SK-N-SH treated with all-trans-retinoic acid at 6 μM for 48 hours (cell line): Measurements from ENCODE around the gene PPP4R4.

ENCODE experiments used
- ATAC-seq: fragments of 200-7000 bp; cut with Tn5 transposase; 3 replicates; pipeline ENCODE4 v1.9.1; 2020; ENCODE audit warnings: mild to moderate bottlenecking, moderate library complexity
- ARNTL ChIP-seq: fragments of 450-650 bp; formaldehyde crosslinking; IDR thresholded peaks from 2 replicates; pipeline ENCODE4 v1.5.0; 2020; ENCODE audit warnings: low read depth, mild to moderate bottlenecking, moderate library complexity, borderline replicate concordance
- BACH2 ChIP-seq: fragments of 250-450 bp; sonication (Bioruptor Pico); IDR thresholded peaks from 2 replicates; pipeline ENCODE4 v1.9.0; 2021; ENCODE audit warnings: mild to moderate bottlenecking, borderline replicate concordance
- ESRRG ChIP-seq: fragments of 250-450 bp; sonication (Bioruptor Pico); IDR thresholded peaks from 2 replicates; pipeline ENCODE4 v1.6.1; 2021; ENCODE audit warnings: mild to moderate bottlenecking
- GLIS3 ChIP-seq: fragments of 250-450 bp; sonication (Bioruptor Pico); IDR thresholded peaks from 2 replicates; pipeline ENCODE4 v1.5.0; 2020; ENCODE audit warnings: mild to moderate bottlenecking, moderate library complexity
- ISL1 ChIP-seq: fragments of 250-450 bp; sonication (Bioruptor Pico); IDR thresholded peaks from 2 replicates; pipeline ENCODE4 v2.1.2; 2022; ENCODE audit warnings: mild to moderate bottlenecking, moderate library complexity
- OSR1 ChIP-seq: fragments of 250-450 bp; sonication (Bioruptor Pico); IDR thresholded peaks from 2 replicates; pipeline ENCODE4 v1.8.0; 2022; ENCODE audit warnings: moderate library complexity, mild to moderate bottlenecking, inconsistent platforms
- PPARA ChIP-seq: fragments of 250-450 bp; sonication (Bioruptor Pico); IDR thresholded peaks from 2 replicates; pipeline ENCODE4 v1.5.0; 2020; ENCODE audit warnings: mild to moderate bottlenecking, borderline replicate concordance
- RARB ChIP-seq: fragments of 250-450 bp; sonication (Bioruptor Pico); IDR thresholded peaks from 2 replicates; pipeline ENCODE4 v1.8.0; 2021; ENCODE audit warnings: mild to moderate bottlenecking, moderate library complexity
- SNAI2 ChIP-seq: fragments of 250-450 bp; sonication (Bioruptor Pico); IDR thresholded peaks from 2 replicates; pipeline ENCODE4 v1.5.0; 2020; ENCODE audit warnings: mild to moderate bottlenecking, moderate library complexity
- TCF4 ChIP-seq: fragments of 250-450 bp; sonication (Bioruptor Pico); IDR thresholded peaks from 2 replicates; pipeline ENCODE4 v1.8.0; 2021; ENCODE audit warnings: mild to moderate bottlenecking, moderate library complexity, borderline replicate concordance
- TOX ChIP-seq: fragments of 250-450 bp; sonication (Bioruptor Pico); IDR thresholded peaks from 2 replicates; pipeline ENCODE4 v1.8.0; 2021; ENCODE audit warnings: mild to moderate bottlenecking, moderate library complexity, borderline replicate concordance
- ZFP3 ChIP-seq: fragments of 250-450 bp; sonication (Bioruptor Pico); IDR thresholded peaks from 2 replicates; pipeline ENCODE4 v1.5.0; 2020; ENCODE audit warnings: mild to moderate bottlenecking, moderate library complexity
- ZFP30 ChIP-seq: fragments of 450-650 bp; formaldehyde crosslinking; IDR thresholded peaks from 2 replicates; pipeline ENCODE4 v1.5.0; 2022; ENCODE audit warnings: mild to moderate bottlenecking, moderate library complexity
- ZNF70 ChIP-seq: fragments of 450-650 bp; formaldehyde crosslinking; IDR thresholded peaks from 2 replicates; pipeline ENCODE4 v1.5.0; 2020; ENCODE audit warnings: mild to moderate bottlenecking, moderate library complexity
- ZNF8 ChIP-seq: fragments of 450-650 bp; formaldehyde crosslinking; IDR thresholded peaks from 2 replicates; pipeline ENCODE4 v1.5.0; 2020; ENCODE audit warnings: mild to moderate bottlenecking, moderate library complexity
- TF ChIP-seq, protein P1 (sequence below): fragments of 250-450 bp; sonication (Bioruptor Pico); IDR thresholded peaks from 2 replicates; pipeline ENCODE4 v1.5.1; 2021; ENCODE audit warnings: mild to moderate bottlenecking, moderate library complexity
- TF ChIP-seq, protein P2 (sequence below): fragments of 250-450 bp; sonication (Bioruptor Pico); IDR thresholded peaks from 2 replicates; pipeline ENCODE4 v1.8.0; 2021; ENCODE audit warnings: low read depth, mild to moderate bottlenecking, moderate library complexity, borderline replicate concordance
- TF ChIP-seq, protein P3 (sequence below): fragments of 250-450 bp; sonication (Bioruptor Pico); IDR thresholded peaks from 2 replicates; pipeline ENCODE4 v1.5.0; 2020; ENCODE audit warnings: mild to moderate bottlenecking, moderate library complexity
- TF ChIP-seq, protein P4 (sequence below): fragments of 250-450 bp; sonication (Bioruptor Pico); IDR thresholded peaks from 2 replicates; pipeline ENCODE4 v1.8.0; 2020; ENCODE audit warnings: mild to moderate bottlenecking, moderate library complexity, borderline replicate concordance
- TF ChIP-seq, protein P5 (sequence below): fragments of 250-450 bp; sonication (Bioruptor Pico); IDR thresholded peaks from 2 replicates; pipeline ENCODE4 v1.5.1; 2020; ENCODE audit warnings: low read depth, mild to moderate bottlenecking, moderate library complexity

The PPP4R4 gene

DNA sequence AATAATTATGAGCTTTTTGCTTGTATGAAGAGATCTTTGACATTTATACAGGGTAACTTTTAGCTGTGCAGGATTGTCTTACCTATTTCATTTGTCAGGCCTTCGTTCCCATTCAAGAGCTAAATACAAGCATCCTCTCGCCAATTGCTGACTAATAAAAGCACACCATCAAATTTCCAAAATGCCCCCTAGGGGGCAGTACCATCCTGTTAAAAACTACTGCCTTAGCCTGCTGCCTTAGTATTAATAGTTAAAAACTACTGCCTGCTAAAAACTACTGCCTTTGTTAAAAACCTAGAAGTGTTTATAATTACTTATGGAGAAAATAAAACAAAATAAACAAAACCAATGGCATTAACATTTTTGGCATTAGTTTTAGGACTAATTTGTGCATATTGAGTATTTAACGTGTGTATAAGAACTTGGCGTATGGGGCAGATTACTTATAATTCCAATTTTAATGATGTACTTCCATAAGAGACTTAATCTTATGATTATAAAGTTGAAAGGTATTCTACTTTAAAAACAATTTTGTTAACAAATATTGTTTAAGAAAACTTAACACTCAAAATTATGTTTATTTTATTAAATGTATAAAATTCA is 41.7 kb upstream of the PPP4R4 start:
- peak; percentile 25; the same call in 2 of the 3 replicates for ATAC-seq

DNA sequence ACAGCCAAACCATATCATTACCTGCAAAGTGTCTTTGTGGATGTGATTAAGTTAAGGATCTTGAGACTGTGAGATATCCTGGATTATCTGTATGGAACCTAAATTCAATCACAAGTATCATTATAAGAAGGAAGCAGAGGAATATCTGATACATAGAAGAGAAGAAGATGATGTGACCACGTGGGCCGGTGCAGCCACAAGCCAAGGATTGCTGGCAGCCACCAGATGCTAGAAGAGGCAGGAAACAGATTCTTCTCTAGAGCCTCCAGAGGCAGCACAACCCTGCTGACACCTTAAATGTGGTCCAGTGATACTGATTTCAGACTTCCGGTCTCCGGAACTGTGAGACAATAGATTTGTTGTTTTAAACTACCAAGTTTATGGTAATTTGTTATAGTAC is 38.6 kb upstream of the PPP4R4 start:
- TF ChIP-seq ZNF8 (CRISPR knock-in tag) (no peak), ZNF70 (CRISPR knock-in tag) (no peak)
- TF ChIP-seq, protein P1, sequence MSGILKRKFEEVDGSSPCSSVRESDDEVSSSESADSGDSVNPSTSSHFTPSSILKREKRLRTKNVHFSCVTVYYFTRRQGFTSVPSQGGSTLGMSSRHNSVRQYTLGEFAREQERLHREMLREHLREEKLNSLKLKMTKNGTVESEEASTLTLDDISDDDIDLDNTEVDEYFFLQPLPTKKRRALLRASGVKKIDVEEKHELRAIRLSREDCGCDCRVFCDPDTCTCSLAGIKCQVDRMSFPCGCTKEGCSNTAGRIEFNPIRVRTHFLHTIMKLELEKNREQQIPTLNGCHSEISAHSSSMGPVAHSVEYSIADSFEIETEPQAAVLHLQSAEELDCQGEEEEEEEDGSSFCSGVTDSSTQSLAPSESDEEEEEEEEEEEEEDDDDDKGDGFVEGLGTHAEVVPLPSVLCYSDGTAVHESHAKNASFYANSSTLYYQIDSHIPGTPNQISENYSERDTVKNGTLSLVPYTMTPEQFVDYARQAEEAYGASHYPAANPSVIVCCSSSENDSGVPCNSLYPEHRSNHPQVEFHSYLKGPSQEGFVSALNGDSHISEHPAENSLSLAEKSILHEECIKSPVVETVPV (CRISPR knock-in tag): no peak
- no peak for ATAC-seq

More for the DNA sequence above, 41.7 kb upstream of the PPP4R4 start:
- TF ChIP-seq, protein P2, sequence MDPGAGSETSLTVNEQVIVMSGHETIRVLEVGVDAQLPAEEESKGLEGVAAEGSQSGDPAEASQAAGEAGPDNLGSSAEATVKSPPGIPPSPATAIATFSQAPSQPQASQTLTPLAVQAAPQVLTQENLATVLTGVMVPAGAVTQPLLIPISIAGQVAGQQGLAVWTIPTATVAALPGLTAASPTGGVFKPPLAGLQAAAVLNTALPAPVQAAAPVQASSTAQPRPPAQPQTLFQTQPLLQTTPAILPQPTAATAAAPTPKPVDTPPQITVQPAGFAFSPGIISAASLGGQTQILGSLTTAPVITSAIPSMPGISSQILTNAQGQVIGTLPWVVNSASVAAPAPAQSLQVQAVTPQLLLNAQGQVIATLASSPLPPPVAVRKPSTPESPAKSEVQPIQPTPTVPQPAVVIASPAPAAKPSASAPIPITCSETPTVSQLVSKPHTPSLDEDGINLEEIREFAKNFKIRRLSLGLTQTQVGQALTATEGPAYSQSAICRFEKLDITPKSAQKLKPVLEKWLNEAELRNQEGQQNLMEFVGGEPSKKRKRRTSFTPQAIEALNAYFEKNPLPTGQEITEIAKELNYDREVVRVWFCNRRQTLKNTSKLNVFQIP: no peak
- TF ChIP-seq, protein P1 (CRISPR knock-in tag): no peak
- TF ChIP-seq, all 23 proteins: peak for 0

DNA sequence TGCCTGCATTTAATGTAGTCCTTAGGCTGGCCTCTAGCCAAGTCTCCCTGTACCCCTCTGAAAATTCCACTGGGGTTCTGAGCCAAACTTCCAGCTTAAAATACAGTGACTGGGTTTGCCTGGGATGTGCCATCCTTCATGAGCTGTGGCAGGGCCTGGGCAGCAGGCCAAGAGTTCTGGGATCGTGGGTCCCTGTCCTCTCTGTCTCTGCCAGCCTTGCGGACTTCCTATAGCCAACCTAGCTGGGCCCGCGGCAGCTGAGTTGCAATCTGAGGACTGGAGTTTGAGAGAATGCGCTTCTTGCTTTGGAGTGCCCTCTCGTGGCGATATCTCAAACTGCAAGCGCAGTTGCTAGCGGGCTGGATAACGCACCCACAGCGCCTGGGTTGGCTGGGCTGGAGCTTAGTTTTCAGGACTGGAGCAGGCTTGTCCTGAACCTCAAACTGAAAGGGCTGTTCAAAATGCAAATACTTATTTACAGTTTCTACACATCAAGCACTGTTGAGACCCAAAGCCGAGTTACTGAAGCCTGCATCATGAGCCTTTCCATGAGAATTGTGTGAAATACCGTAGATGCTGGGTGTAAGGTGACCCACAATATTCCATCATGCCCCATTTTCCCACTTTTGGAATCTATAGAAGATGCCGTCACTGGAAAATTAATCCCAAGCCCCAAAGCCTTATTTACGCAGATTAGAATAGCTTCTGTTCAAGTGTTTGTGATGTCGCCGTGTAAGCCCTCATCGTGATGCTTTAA is 37.4 kb upstream of the PPP4R4 start:
- TF ChIP-seq TCF4 (no peak), PPARA (CRISPR knock-in tag) (no peak), OSR1 (CRISPR knock-in tag) (no peak), ZNF8 (CRISPR knock-in tag) (no peak), BACH2 (CRISPR knock-in tag) (no peak), ESRRG (CRISPR knock-in tag) (no peak), ZFP30 (CRISPR knock-in tag) (no peak), ISL1 (CRISPR knock-in tag) (no peak), TOX (CRISPR knock-in tag) (no peak), GLIS3 (CRISPR knock-in tag) (no peak), RARB (CRISPR knock-in tag) (no peak), SNAI2 (CRISPR knock-in tag) (no peak), ARNTL (CRISPR knock-in tag) (no peak), ZNF70 (CRISPR knock-in tag) (no peak), ZFP3 (CRISPR knock-in tag) (no peak)
- TF ChIP-seq, protein P3, sequence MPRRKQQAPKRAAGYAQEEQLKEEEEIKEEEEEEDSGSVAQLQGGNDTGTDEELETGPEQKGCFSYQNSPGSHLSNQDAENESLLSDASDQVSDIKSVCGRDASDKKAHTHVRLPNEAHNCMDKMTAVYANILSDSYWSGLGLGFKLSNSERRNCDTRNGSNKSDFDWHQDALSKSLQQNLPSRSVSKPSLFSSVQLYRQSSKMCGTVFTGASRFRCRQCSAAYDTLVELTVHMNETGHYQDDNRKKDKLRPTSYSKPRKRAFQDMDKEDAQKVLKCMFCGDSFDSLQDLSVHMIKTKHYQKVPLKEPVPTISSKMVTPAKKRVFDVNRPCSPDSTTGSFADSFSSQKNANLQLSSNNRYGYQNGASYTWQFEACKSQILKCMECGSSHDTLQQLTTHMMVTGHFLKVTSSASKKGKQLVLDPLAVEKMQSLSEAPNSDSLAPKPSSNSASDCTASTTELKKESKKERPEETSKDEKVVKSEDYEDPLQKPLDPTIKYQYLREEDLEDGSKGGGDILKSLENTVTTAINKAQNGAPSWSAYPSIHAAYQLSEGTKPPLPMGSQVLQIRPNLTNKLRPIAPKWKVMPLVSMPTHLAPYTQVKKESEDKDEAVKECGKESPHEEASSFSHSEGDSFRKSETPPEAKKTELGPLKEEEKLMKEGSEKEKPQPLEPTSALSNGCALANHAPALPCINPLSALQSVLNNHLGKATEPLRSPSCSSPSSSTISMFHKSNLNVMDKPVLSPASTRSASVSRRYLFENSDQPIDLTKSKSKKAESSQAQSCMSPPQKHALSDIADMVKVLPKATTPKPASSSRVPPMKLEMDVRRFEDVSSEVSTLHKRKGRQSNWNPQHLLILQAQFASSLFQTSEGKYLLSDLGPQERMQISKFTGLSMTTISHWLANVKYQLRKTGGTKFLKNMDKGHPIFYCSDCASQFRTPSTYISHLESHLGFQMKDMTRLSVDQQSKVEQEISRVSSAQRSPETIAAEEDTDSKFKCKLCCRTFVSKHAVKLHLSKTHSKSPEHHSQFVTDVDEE: no peak
- TF ChIP-seq, protein P4, sequence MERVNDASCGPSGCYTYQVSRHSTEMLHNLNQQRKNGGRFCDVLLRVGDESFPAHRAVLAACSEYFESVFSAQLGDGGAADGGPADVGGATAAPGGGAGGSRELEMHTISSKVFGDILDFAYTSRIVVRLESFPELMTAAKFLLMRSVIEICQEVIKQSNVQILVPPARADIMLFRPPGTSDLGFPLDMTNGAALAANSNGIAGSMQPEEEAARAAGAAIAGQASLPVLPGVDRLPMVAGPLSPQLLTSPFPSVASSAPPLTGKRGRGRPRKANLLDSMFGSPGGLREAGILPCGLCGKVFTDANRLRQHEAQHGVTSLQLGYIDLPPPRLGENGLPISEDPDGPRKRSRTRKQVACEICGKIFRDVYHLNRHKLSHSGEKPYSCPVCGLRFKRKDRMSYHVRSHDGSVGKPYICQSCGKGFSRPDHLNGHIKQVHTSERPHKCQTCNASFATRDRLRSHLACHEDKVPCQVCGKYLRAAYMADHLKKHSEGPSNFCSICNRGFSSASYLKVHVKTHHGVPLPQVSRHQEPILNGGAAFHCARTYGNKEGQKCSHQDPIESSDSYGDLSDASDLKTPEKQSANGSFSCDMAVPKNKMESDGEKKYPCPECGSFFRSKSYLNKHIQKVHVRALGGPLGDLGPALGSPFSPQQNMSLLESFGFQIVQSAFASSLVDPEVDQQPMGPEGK: no peak
- TF ChIP-seq, protein P5, sequence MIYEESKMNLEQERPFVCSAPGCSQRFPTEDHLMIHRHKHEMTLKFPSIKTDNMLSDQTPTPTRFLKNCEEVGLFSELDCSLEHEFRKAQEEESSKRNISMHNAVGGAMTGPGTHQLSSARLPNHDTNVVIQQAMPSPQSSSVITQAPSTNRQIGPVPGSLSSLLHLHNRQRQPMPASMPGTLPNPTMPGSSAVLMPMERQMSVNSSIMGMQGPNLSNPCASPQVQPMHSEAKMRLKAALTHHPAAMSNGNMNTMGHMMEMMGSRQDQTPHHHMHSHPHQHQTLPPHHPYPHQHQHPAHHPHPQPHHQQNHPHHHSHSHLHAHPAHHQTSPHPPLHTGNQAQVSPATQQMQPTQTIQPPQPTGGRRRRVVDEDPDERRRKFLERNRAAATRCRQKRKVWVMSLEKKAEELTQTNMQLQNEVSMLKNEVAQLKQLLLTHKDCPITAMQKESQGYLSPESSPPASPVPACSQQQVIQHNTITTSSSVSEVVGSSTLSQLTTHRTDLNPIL: no peak
- TF ChIP-seq, protein P1 (CRISPR knock-in tag): no peak
- TF ChIP-seq, all 23 proteins: peak for 0
- peak; percentile 96 for ATAC-seq
